ENCODE data around the gene CISH. TPM values are rescaled to one million over a fixed set of nuclear protein-coding genes. Genes with fewer than 3 reads are reported as not detected.
A peak's percentile ranks its signal among the peaks of the same experiment; 100 is the strongest.

The CISH gene
- total RNA-seq, 3 donors from 2014 or later (not counting 1 experiment from before 2014, with no cell fraction given), result 2.4 to 23.6 (median 11.3) TPM

DNA sequence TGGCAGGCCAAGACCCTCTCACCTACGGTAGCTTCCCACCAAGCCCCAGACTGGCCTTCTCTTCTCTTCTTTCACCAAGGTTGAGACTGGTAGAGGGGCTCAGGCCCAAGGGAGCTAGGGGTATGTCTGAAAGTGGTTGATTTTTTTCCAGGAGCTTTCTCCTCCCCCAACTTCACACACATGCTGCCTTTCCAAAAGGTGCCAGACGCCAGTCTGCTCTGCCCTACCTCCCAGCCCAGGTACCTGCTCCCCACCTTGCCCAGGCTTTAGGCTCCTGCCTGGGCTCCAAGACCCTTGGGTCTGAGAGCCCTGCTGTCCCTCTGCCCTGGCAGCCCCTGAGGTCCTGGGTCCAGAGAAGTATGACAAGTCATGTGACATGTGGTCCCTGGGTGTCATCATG, 33.8 kb upstream of the CISH start:
- peaks cover 78% of the 10 kb centered on the region for H3K36me3 ChIP-seq (ENCODE audit: control insufficient read depth, insufficient read depth, low read length)
- Mint-ChIP-seq H3K36me3 (no peaks in the 10 kb centered on the region), H3K4me1 (peaks cover 5% of the 10 kb centered on the region in 2 donors), H3K4me3 (no peak overlapping the region), H3K27me3 (ENCODE audit: low read depth in 2 of 2) (no peaks in the 10 kb centered on the region), H3K27ac (peak overlapping the region in 1 of 2 donors; percentile 77), H3K9me3 (no peaks in the 10 kb centered on the region)
- WGBS (ENCODE audit: insufficient coverage), result 93% methylated on average over 2 of the region's 2 CpGs
- H3K4me1 ChIP-seq (ENCODE audit: control insufficient read depth, insufficient read depth, low read length), result no peaks in the 10 kb centered on the region
- no peak overlapping the region for H3K27ac ChIP-seq (ENCODE audit: low read length)
- TF ChIP-seq CTCF (IDR thresholded peaks at IDR 0.05), result no peak
- no peaks in the 10 kb centered on the region for H3K27me3 ChIP-seq (ENCODE audit: control insufficient read depth, insufficient read depth, low read length)
- ATAC-seq (no peak), DNase-seq (no peak)
- H3K9me3 ChIP-seq (ENCODE audit: control insufficient read depth, insufficient read depth, low read length), result no peaks in the 10 kb centered on the region
- no peak overlapping the region for H3K4me3 ChIP-seq (ENCODE audit: low read length)
- intact Hi-C loops (cut with micrococcal nuclease), result no loop called here

DNA sequence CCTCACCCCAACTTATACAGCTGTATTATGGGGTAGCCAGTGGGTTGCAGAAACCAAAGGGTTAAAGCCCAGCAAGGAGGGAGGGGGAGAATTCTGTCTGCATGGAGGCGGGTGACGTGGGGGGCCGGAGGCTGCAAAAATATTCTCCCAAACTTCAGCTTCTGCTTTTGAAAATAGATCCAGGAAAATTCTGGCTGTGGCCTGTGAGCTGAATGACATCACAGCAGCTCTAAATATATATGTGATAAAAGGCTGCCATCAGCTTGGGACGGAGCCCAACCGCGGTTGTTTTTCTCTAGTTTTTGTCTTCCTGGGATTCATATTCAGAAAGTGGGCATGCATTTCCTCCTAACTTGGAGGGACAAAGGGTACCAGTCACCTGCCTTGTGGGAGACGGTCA, 33.0 kb upstream of the CISH start:
- DNase-seq, result no peak
- H3K27ac ChIP-seq (ENCODE audit: low read length), result no peak overlapping the region
- no peak overlapping the region for H3K27ac Mint-ChIP-seq

DNA sequence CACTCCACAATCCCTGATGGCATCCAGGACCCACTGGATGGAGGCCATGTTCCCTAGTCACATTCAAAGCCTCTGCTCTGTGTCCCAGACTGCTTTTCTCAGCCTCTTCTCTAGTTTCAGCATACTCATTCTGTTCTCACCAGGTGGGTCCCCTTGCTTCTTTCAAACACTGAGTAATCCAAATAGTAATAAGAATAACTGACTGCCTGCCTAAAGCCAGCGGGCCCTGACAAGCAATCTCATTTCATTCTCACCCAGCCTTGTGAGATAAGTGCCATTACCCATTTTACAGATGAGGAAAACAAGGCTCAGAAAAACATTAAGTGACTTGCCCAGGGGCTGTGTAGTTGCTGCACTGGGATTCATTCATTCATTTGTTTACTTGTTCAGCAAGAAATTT, 30.8 kb upstream of the CISH start:
- Mint-ChIP-seq H3K4me1 (peaks cover 17 to 24% of the 10 kb centered on the region in 2 donors), H3K36me3 (no peaks in the 10 kb centered on the region), H3K27ac (no peak overlapping the region), H3K9me3 (no peaks in the 10 kb centered on the region), H3K4me3 (no peak overlapping the region), H3K27me3 (ENCODE audit: low read depth in 2 of 2) (no peaks in the 10 kb centered on the region)
- H3K4me1 ChIP-seq (ENCODE audit: control insufficient read depth, insufficient read depth, low read length), result peaks cover 11% of the 10 kb centered on the region
- no peak overlapping the region for H3K4me3 ChIP-seq (ENCODE audit: low read length)
- intact Hi-C loops (cut with micrococcal nuclease), result no loop called here
- TF ChIP-seq CTCF (IDR thresholded peaks at IDR 0.05), result no peak
- no peaks in the 10 kb centered on the region for H3K9me3 ChIP-seq (ENCODE audit: control insufficient read depth, insufficient read depth, low read length)
- no peaks in the 10 kb centered on the region for H3K27me3 ChIP-seq (ENCODE audit: control insufficient read depth, insufficient read depth, low read length)
- no peak overlapping the region for H3K27ac ChIP-seq (ENCODE audit: low read length)
- DNase-seq (no peak), ATAC-seq (no peak)
- 83% methylated on average over 1 of the region's 1 CpG for WGBS (ENCODE audit: insufficient coverage)
- H3K36me3 ChIP-seq (ENCODE audit: control insufficient read depth, insufficient read depth, low read length), result peaks cover 74% of the 10 kb centered on the region

More for the DNA sequence above, 33.0 kb upstream of the CISH start:
- intact Hi-C loops (cut with micrococcal nuclease), result no loop called here
- Mint-ChIP-seq H3K9me3 (no peaks in the 10 kb centered on the region), H3K36me3 (no peaks in the 10 kb centered on the region), H3K27me3 (ENCODE audit: low read depth in 2 of 2) (no peaks in the 10 kb centered on the region), H3K4me3 (no peak overlapping the region), H3K4me1 (peaks cover 4 to 5% of the 10 kb centered on the region in 2 donors)
- Histone ChIP-seq H3K27me3 (ENCODE audit: control insufficient read depth, insufficient read depth, low read length) (no peaks in the 10 kb centered on the region), H3K4me1 (ENCODE audit: control insufficient read depth, insufficient read depth, low read length) (no peaks in the 10 kb centered on the region), H3K4me3 (ENCODE audit: low read length) (no peak overlapping the region), H3K36me3 (ENCODE audit: control insufficient read depth, insufficient read depth, low read length) (peaks cover 86% of the 10 kb centered on the region), H3K9me3 (ENCODE audit: control insufficient read depth, insufficient read depth, low read length) (no peaks in the 10 kb centered on the region)
- TF ChIP-seq CTCF (IDR thresholded peaks at IDR 0.05), result no peak
- WGBS (ENCODE audit: insufficient coverage), result 95% methylated on average over 7 of the region's 7 CpGs
- no peak for ATAC-seq

- Mint-ChIP-seq H3K4me3 (no peak overlapping the region), H3K9me3 (no peaks in the 10 kb centered on the region), H3K36me3 (no peaks in the 10 kb centered on the region), H3K4me1 (peaks cover 31 to 44% of the 10 kb centered on the region in 2 donors), H3K27ac (peak overlapping the region in 1 of 2 donors; percentile 33), H3K27me3 (ENCODE audit: low read depth in 2 of 2) (no peaks in the 10 kb centered on the region)
- Histone ChIP-seq H3K27ac (ENCODE audit: low read length) (no peak overlapping the region), H3K4me1 (ENCODE audit: control insufficient read depth, insufficient read depth, low read length) (peaks cover 44% of the 10 kb centered on the region), H3K4me3 (ENCODE audit: low read length) (no peak overlapping the region), H3K27me3 (ENCODE audit: control insufficient read depth, insufficient read depth, low read length) (no peaks in the 10 kb centered on the region), H3K9me3 (ENCODE audit: control insufficient read depth, insufficient read depth, low read length) (no peaks in the 10 kb centered on the region), H3K36me3 (ENCODE audit: control insufficient read depth, insufficient read depth, low read length) (peaks cover 45% of the 10 kb centered on the region)
- intact Hi-C loops (cut with micrococcal nuclease), result no loop called here
- 97% methylated on average over 5 of the region's 6 CpGs for WGBS (ENCODE audit: insufficient coverage)
- TF ChIP-seq CTCF (IDR thresholded peaks at IDR 0.05), result no peak
- ATAC-seq (no peak), DNase-seq (no peak)
Measured at GRCh38 chr3:50639055-50639494, 27.5 kb upstream of the CISH start.

All from natural killer cell (primary cell).